Endodermal cell (in vitro differentiated cells): ENCODE data around the gene MEF2B. TPM values are rescaled to one million over a fixed set of nuclear protein-coding genes. Genes with fewer than 3 reads are reported as not detected.

Source experiments
- DNase-seq: peaks from one replicate; pipeline ENCODE4 v3.0.0-alpha.2; 2017
- H3K27ac ChIP-seq: 2 replicates; pipeline ENCODE4 v1.5.1; 2013; ENCODE audit warnings: mild to moderate bottlenecking, low read depth, low read length, moderate library complexity
- H3K27me3 ChIP-seq: 2 replicates; pipeline ENCODE4 v1.6.1; 2013; ENCODE audit warnings: mild to moderate bottlenecking, low read length, moderate library complexity; ENCODE audit not compliant: insufficient read depth, control insufficient read depth, poor library complexity, severe bottlenecking
- H3K36me3 ChIP-seq: 2 replicates; pipeline ENCODE4 v1.7.0; 2013; ENCODE audit warnings: mild to moderate bottlenecking, low read length, moderate library complexity; ENCODE audit not compliant: control insufficient read depth, insufficient read depth
- H3K4me1 ChIP-seq: one replicate; pipeline ENCODE4 v1.7.0; 2013; ENCODE audit warnings: low read length; ENCODE audit not compliant: control insufficient read depth, insufficient read depth
- H3K4me3 ChIP-seq: 2 replicates; pipeline ENCODE4 v1.5.1; 2013; ENCODE audit warnings: mild to moderate bottlenecking, low read length, moderate library complexity
- H3K9ac ChIP-seq: 2 replicates; pipeline ENCODE4 v1.6.1; 2013; ENCODE audit warnings: mild to moderate bottlenecking, low read length, moderate library complexity; ENCODE audit not compliant: poor library complexity, severe bottlenecking; ENCODE audit errors: extremely low read depth
- H3K9me3 ChIP-seq: 2 replicates; pipeline ENCODE4 v1.6.1; 2013; ENCODE audit warnings: mild to moderate bottlenecking, low read length, moderate library complexity; ENCODE audit not compliant: control insufficient read depth
- H3K27ac Mint-ChIP-seq: 2 replicates; pipeline ENCODE4 v1.8.0; 2020; ENCODE audit warnings: mixed read lengths
- H3K27me3 Mint-ChIP-seq: 2 replicates; pipeline ENCODE4 v1.8.0; 2021; ENCODE audit warnings: mild to moderate bottlenecking, mixed read lengths; ENCODE audit not compliant: insufficient read depth
- H3K36me3 Mint-ChIP-seq: 2 replicates; pipeline ENCODE4 v1.8.0; 2020; ENCODE audit warnings: low read depth, mixed read lengths
- H3K4me1 Mint-ChIP-seq: 2 replicates; pipeline ENCODE4 v1.8.0; 2020; ENCODE audit warnings: mixed read lengths
- H3K4me3 Mint-ChIP-seq: 2 replicates; pipeline ENCODE4 v1.8.0; 2020; ENCODE audit warnings: mild to moderate bottlenecking, moderate library complexity, mixed read lengths
- H3K9me3 Mint-ChIP-seq: 2 replicates; pipeline ENCODE4 v1.8.0; 2020; ENCODE audit warnings: mild to moderate bottlenecking, mixed read lengths
- CTCF ChIP-seq: fragments of 200-600 bp; sonication (generic); conservative IDR thresholded peaks from 2 replicates; pipeline ENCODE4 v1.5.0; 2021; ENCODE audit warnings: antibody characterized with exemption, mild to moderate bottlenecking
- WGBS, 2 experiments: methylation state at CpG; one replicate each; pipeline versions ENCODE4 v1.1.5 to v1.1.7; 2013; ENCODE audit warnings: missing lambda C conversion rate in 2 of 2, mixed read lengths in 1 of 2; ENCODE audit not compliant: insufficient coverage in 1 of 2, insufficient read length in 1 of 2; 5-methylcytosine and 5-hydroxymethylcytosine counted together
- total RNA-seq, 2 donors: library from RNA; stranded (reverse); fragmentation: NEBNext Ultra II Directional in 1 of 2; extraction: Animal tissue kit (Norgen Biotek cat#: 25700) in 1 of 2; gene quantifications; 2 replicates in 1 of 2; 3 replicates in 1 of 2; pipeline ENCODE4 v1.2.1, GENCODE V29; 2021

Gene MEF2B
- total RNA-seq, 2 donors from 2014 or later = 1.2 to 1.6 TPM

- no peak for TF ChIP-seq CTCF
- WGBS, 2 experiments = 95 to 96% methylated on average over 13 to 14 of the region's 14 CpGs
- Histone ChIP-seq H3K27ac (no peak overlapping the region), H3K9ac (no peak overlapping the region), H3K36me3 (peaks cover 7% of the 10 kb centered on the region), H3K27me3 (no peaks in the 10 kb centered on the region), H3K9me3 (no peaks in the 10 kb centered on the region), H3K4me1 (no peaks in the 10 kb centered on the region), H3K4me3 (no peak overlapping the region)
- Mint-ChIP-seq H3K9me3 (no peaks in the 10 kb centered on the region), H3K36me3 (peaks cover 34% of the 10 kb centered on the region), H3K4me3 (no peak overlapping the region), H3K27ac (peak overlapping the region; percentile 85), H3K27me3 (no peaks in the 10 kb centered on the region), H3K4me1 (no peaks in the 10 kb centered on the region)
- DNase-seq = no peak
These were observed 16.7 kb upstream of the MEF2B start for GRCh38 chr19:19186742-19187141.

- H3K27me3 ChIP-seq = no peaks in the 10 kb centered on the region
- no peak overlapping the region for H3K9ac ChIP-seq
- peak overlapping the region; percentile 85 for H3K27ac Mint-ChIP-seq
- no peaks in the 10 kb centered on the region for H3K9me3 ChIP-seq
- TF ChIP-seq CTCF = peak; percentile 95
- H3K36me3 ChIP-seq = peaks cover 13% of the 10 kb centered on the region
- no peaks in the 10 kb centered on the region for H3K4me1 ChIP-seq
- no peak overlapping the region for H3K4me3 Mint-ChIP-seq
- H3K4me1 Mint-ChIP-seq = no peaks in the 10 kb centered on the region
- H3K27ac ChIP-seq = no peak overlapping the region
- no peaks in the 10 kb centered on the region for H3K27me3 Mint-ChIP-seq
- H3K4me3 ChIP-seq = no peak overlapping the region
- peaks cover 40% of the 10 kb centered on the region for H3K36me3 Mint-ChIP-seq
- DNase-seq = peak; percentile 96
- no peaks in the 10 kb centered on the region for H3K9me3 Mint-ChIP-seq
- WGBS, 2 experiments = 71 to 83% methylated on average over 2 to 9 of the region's 9 CpGs
These were observed 16.0 kb upstream of the MEF2B start for GRCh38 chr19:19185853-19186740.

GRCh38 chr19:19181488-19181998, 11.5 kb upstream of the MEF2B start:
- Mint-ChIP-seq H3K4me3 (no peak overlapping the region), H3K36me3 (peaks cover 45% of the 10 kb centered on the region), H3K27me3 (no peaks in the 10 kb centered on the region), H3K4me1 (no peaks in the 10 kb centered on the region), H3K9me3 (no peaks in the 10 kb centered on the region), H3K27ac (peak overlapping the region; percentile 20)
- peaks cover 19% of the 10 kb centered on the region for H3K36me3 ChIP-seq
- no peaks in the 10 kb centered on the region for H3K9me3 ChIP-seq
- H3K4me1 ChIP-seq = no peaks in the 10 kb centered on the region
- no peaks in the 10 kb centered on the region for H3K27me3 ChIP-seq
- DNase-seq = no peak
- no peak overlapping the region for H3K27ac ChIP-seq
- no peak overlapping the region for H3K9ac ChIP-seq
- TF ChIP-seq CTCF = no peak
- H3K4me3 ChIP-seq = no peak overlapping the region
- WGBS, 2 experiments = 92 to 95% methylated on average over 8 to 9 of the region's 9 CpGs
